CD4-positive, alpha-beta T cell treated with Interleukin-1 beta for 1 hour (primary cell): Measurements from ENCODE around the gene PGC.

Experiments used
- DNase-seq, 2 donors: peaks; one replicate each; pipeline ENCODE4 v3.0.0-alpha.2; 2020 to 2022

PGC gene

DNA sequence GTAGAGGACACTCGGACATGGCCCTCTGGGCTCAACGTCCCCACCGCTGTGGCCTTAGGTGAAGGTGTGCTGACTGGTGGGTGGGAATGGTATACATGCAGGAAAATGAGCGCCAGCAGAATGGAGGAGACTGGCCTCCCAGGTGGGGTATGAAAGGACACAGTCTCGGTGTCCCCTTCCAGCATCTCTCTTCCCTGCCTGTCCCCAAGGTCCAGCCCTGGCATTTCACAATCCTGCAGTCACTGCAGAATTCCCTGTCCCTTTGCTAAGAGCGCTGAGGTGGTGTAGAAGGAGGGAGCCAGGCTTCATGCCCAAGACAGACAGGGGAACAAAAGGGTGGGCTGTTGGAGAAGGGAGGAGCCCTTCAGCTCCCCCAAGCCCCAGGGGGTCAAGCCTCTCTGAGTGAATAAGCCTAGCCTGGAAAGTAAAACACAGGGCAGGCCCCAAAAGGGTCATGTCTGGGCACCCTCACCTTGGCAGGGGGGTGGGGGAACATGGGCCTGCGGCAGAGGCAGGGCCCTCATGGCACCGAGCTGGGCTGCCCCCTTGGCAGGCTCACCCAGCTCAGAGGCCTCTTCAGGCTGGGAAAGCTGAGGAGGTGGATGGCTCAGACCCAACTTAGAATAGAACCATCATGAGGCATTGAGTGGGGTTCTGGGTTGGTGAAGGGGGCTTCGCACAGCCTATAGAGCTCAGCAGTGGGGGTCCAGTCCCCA, 35.7 kb downstream of the PGC start:
- no peak for DNase-seq

DNA sequence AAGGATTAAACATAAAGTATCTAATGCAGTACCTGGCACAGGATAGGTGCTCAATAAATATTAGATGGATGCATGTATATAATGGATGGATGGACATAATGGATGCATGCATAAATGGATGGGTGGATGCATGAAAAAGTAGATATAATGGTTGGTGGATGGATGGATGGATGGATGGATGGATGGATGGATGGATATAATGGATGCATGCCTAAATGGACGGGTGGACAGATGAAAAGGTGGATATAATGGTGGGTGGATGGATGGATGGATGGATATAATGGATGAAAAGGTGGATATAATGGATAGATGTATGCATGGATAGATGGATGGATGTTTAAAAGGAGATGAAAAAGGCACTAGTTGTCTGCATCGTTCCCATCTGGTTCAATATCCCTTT, 37.8 kb downstream of the PGC start:
- DNase-seq, result no peak

DNA sequence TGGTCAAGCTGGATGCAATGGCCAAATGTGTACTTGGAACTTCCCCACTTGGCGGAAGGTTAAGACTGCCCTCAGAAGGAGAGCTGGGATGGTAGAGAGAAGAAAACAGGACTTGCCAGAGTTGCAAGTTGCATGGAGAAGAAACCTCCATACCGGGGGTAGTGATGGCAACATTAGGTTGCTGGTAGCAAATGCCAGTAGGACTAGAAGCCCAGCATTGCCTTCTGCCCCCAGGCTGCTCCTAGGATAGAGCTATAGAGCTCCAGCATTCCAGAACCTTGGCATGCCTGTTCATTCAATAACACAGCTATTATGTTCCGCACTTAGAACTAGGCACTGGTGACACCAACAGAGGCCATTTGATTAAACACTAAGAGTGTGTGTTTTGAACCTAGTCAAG, 38.3 kb downstream of the PGC start:
- DNase-seq, result no peak

DNA sequence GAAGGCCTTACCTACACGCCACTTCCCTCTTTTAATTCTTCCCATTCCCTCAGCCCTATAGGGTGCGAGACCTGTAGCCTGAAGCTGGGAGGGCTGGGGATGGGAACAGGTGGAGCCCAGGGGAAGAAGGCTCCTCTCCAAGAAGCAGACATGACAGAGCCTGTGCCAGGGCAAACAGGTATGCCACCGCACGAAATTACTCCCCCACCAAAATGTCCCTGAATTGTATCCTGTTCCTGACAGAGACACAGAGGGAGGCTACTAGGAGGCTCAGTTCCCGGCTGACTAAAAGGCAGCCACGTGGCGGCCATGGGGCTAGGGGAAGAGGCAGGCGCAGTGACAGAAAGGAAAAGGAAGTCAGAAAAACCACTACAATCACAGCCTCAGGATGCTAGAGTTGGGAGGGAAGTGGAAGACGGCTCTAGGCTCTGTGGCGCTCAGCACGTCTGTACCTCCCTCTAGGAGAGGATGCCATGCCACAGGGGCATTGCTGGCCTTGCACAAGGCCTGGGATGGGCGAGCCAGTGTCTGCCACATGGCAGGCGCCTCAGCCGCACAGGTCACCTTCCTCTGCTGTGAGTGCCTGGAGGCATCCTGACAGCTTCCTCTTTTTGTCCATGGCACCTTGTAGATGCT, 39.5 kb downstream of the PGC start:
- peak; percentile 47 to 48 for DNase-seq

DNA sequence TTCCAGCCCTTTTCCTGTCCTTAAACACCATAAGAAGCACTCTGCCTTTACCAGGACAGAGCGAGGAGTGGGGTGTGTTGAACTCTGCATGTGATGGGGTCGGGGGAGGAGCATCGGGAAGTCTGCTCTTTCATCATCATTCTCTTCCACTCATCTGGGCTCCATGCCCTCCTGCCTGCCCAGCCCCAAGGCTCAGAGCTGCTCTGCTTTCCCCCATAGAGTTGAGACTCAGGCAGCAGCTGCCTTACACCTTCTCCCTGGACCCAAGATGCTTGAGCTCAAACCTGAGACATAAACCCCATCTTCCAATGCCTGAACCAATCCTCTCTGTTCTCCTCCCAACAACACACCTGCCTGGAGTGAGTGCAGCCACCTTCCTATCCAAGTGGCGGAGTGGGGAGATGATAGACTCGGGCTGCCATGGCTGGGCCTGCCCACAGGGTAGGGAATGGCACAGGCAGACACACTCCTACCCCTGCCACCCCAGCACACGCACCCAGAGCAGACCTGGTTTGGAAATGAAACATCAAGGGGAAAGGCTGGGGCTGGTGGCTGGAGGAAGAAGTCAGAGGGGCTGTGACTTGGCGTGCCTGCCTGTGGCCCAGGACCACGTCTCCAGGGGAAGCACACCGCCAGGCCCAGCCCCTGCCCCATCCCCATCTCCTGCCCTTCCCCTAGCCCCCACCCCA, 40.2 kb downstream of the PGC start:
- no peak for DNase-seq

DNA sequence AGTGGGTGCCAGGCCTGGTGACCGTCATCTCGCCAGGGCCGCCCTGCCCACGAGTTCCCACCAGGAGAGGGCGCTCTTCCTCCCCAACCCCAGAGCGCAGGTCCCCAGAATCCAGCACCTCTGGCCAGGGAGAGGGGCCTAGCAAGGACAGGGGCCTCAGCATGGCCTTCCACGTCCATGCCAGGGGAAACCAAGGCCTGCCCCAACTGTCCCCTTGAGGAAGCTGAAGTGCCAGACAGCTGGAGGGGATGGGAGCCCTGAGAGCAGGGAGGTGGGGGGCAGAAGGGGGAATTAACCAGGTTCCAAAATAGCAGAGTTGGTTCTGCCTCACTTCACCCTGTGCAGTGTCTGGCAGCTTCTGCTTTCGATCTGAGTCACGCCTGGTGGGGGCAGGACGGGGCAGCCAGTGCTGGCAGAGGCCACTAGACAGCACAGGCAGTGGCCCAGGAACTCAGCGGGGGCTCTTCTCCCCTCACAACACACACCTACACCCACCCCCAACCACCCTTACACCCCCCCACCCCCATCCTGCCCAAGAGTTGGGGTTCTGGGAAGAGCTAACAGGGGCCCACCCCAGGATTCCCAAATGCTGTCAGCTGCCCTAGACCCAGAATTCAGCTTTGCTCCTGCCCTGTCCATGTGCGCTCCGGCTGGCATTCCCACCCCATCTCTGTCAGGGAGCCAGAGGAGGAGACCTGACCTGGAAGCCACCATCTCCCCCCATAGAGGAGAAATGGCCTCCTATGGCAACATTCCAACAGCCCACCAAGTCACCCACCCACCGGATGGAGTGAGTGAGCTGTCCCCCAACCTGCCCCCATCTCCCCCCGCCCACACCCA, 41.0 kb downstream of the PGC start:
- DNase-seq, result peak; percentile 65 to 82

DNA sequence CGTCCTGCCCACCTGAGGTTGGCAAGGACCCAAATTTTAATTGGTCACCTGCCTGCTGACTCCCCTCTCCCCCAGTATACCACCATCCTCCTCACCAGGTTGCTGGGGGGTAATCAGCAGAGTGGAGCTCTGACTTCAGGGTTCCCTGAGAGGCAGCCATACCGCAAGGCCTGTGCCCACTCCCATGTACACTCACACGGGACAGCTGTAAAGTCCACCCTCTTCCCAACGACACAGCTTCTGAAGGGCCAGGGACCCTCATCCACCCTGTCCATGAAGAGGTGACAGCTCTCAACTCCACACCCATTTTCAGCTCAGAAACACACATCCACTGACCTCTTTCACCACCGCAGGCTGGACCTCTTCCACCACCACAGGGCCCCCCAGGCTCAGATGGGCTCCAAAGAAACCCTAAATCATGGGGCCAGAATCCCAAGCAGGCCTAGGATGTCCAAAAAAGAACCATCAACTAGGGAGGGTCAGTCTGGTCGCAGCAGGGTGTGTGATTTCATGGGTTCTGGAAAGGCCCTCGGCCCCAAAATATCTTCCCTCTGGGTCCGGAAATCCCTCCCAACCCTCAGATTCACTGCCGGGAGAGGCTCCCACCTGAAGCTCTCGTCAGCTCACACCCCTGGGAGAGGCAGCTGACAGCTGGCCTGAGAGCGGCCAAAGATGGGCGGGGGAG, 41.7 kb downstream of the PGC start:
- DNase-seq, result no peak

DNA sequence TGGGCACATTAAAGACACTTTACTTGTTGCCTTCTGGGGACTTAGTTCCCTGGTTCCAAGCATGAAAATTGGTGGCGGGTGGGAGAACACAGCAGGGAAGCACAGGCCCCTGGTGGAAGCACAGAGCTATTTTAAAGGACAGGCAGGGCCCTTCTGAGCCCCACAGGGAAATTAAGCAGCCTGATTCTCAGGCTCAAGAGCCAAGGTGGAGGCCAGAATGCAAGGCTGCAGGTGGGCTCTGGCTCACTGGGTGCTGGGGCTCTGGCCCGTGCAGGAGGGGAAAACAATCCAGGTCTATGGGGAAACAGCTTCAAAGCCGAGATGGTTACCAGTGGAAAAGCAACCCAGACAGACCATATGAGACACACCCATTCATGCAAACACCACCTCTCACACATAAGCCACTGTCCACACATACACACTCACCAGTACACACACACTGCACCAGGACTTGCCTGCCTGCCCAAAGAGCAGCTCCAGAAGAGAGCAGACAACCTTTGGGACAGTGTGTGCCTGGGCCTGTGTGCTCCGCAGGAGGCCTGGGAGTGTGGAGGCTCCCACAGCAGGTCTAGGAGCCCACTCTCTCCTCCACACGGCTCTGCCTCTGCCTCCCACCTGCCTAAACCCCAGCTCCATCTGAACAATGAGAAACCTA, 42.4 kb downstream of the PGC start:
- no peak for DNase-seq

DNA sequence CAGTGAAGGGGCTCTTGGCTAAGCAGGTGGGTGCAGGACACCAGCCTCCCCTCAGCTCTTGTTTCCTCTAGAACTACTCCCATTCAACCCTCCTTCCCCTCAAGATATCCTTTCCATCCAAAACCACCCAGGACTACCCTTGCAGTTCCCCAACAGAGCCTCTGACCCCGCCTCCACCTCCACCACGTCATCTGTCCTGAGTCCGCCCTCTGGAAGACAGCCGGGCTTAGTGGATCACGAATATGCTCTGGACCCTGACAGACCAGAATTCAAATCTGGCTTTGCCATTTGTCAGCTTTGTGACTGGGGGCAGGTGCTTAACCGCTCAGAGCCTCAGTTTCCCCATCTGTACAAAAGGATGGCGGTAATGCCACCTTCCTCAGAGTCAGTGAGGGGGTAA, 43.2 kb downstream of the PGC start:
- DNase-seq, result no peak

DNA sequence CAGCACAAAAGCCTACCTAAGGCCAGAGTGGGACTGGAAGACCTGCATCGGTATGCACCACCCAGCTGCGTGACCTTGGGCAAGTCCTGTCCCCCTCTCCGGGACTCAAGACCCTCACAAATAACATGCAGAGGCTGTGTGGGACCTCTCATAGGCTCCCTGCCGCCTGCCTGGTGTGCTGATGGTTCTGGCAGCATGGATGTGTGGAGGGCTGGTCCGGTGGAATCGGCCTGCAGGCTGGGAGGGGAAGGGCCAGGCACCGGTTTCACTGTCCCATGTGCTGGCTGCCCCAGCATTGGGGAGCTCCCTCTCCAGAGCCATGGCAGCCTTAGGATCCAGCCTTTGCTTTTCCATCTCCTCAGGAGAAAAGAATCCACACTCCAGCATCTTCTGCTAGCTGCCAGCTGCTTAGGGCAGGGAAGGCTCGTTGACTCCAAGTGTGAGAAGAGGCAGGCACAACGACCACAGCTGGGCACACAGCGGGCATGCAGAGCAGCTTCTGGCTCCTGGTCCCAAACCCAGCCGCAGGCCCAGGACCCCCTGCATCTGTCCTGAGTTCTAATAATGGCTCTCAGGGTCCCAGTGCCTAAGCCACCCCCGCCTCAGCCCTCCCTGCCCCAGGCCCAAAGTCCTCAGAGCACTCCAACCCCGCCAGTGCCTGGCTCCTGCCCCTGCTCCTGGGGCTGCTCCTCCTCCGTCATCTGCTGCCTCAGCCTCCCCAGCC, 44.3 kb downstream of the PGC start:
- no peak for DNase-seq

DNA sequence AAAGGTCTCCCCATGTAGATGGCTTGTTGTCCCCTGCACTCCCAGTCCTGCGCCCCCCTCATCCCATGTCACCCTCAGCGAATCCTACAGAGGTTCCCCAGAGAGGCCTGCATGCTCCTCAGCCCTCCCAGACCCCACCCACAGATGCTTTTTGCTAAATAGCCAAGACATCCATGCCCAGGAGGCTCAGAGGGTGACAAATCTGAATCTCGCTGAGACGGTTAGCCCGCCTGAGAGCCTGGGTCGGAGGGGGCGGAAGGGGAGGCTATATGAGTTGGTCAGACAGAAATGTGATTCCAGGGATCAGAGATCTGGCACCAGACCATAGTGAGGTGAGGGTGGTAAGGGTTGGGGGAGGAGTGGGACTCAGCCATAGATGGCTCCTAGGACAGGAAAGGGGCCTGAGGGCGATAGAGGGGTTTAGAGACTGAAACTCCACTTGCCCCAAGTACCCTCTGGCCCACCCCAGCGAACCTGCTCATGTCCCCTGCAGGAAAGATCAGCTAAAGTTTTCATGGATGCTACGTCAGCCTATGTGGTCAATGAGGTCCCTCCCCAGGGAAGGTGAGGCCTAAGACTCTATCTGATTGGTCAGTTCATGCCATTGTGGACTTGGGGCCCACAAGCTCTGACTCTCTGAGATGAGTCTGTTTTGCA, 45.0 kb downstream of the PGC start:
- DNase-seq, result no peak

DNA sequence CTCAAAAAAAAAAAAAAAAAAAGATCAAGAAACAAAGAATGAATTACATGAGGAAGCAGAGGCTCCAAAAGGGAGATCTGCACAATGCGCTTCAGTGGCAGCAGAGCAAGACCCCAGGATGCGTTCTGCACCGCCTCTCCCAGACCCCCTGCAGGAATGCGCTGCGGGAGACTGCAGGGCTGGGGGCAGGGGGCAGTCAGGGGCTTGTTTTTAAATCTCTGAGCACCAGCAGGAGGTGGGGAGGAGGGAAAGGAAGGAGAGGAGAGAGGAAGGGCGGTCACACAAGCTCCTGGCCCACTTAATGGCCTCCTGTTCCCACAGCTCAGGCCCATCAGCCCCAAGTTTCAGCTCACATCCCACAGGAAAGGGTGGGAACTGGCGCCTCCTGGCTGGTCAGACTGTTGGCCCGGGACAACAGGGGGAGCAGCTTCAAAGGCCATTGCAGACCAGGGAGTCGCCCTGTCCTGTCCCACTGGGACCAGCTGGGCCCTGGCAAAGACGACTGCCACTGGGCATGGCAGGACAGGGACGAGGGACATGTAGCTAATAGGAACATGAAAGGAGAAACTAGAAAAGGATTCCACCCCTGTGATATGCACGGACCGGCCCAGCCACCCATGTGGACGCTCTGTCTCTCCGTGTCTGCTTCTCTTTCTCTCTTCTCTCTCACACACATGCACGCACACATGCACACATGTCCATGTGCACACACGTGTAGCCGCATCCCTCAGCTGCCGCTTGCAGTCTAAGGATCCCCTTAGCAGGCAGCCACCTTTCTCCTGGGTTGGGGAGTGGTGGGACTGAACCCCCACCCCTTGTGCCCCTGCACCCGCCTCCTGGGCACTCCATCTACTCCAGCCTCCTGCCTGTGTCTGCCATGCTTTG, 46.5 kb downstream of the PGC start:
- no peak for DNase-seq

DNA sequence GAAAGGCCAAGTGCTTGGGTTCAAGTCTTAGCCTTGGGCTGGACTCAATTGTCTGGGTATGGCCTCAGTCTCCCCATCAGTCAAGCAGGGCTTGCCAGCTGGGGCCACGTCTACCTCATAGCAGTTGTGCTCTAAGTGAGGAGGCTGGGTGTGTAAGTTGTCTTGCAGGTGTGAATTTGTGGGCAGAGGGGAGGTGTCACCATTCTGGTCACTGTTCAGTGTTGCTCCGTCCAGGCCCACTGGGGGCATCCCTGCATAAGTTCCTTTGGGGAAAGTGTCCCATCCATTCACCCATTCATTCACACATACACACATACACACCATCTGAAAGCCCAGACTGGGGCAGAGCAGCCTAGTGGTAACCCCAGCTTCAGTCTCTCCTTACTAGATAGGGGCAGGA, 48.1 kb downstream of the PGC start:
- DNase-seq, result no peak

DNA sequence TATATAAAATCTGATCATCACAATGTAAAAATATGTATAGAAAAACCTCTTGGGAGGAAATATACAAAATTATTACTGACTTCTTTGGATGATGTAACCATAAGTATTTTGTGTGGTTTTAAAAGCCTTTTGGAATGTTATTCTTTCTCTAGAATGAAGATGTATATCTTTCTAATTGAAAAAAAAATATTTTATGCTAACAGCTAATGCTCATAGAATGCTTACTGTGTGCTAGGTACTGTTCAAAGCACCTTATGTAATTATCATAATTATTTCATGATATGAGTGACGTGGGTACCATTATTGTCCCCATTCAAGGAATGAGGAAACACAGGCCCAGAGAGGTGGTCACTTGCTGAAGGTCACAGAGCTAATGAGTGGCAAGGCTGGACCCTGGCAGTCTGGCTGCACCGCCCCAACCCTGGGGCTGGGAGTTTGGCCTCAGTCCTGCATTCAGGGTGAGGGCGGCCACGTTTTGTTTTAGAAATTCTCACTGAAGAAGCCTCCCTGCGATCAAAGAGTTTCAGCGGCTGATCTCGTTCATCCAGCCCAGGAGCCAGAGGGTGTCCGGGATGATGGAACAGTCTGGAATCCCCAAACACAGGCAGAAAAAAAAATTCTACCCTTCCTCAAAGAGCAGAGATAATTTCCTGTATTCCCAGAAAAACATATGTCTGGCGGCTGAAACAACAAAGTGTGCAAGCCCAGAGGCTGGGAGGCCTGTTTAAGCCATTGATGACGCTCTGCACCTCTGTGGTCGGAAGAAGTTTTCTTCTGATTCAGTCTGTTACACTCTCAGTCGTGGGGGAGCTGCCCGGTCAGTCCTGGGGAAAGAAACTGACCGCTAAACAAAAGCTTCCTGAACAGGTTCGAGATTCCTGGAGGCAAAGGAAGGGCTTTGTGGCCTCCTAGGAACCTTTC, 49.1 kb downstream of the PGC start:
- DNase-seq, result no peak

DNA sequence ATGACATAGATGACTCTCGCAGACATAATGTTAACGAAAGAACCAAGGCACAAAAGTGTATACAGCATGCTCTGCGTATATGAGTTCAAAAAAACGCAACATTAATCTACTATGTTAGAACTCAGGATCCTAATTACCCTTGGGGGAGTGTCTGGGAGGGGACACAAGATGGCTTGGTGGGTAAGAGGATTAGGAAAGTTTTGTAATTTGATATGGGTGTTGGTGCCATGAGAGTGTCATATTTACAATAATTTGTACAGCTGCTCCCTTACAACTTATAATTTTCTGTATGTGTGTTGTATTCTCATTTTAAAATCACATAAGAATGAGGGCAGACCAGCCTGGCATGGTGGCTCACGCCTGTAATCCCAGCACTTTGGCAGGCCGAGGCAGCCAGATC, 50.4 kb downstream of the PGC start:
- no peak for DNase-seq

DNA sequence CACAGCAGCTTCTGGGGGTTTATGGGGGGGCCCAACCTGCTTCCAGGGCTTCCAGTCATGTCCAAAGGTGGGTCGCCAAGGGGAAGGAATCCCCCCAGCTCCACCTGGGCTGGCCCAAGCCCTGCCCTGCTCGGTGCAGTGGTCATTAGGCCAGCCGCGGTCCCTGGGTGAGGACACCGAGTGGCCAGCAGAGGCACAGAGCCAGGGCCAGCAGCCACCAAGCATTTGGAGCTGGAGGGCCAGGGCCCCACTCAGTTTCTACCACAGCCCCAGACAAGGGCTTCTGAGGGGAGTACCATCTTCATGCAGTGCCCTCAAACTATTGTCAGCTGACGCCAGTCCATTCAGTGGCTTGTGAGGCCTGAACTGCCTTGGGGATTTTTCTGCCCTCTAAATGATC, 51.4 kb downstream of the PGC start:
- DNase-seq, result no peak

DNA sequence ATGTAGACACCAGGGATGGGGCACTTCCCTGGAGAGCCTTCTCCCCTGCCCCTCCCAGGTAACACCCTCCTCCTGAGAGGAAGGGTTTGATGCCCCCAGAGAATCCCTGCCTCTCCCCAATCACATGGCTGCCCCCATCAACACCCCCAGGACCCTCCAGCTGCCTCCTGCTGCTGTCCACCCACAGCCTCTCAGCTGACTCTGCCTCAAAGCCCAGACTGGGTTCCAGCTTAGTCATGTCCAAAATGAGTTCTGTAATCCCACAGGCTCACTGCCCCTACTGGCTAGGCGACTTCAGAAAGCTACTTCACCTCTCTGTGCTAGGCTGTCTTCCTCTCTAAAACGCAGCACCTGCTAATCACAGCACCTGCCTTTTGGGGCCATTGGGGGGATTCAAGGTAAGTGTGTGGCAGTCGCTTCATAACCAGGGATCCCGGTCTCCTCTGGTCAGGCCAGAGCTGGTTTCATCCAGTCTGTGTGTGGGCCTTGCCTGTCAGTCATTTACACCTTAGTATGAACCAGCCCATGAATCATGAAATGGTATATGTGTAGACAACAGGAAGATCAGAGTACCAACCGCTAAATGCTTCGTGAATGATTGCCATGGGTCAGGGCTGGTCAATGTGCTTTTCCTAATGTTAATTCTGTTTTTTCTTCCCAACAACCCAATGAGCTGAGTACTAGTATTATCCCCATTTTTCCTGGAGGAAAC, 52.2 kb downstream of the PGC start:
- DNase-seq, result no peak
